Keratinocyte (primary cell): ENCODE data around the gene ATRAID.

Experiments used
- CTCF ChIP-seq, 3 experiments: IDR thresholded peaks in 1 of 3; conservative IDR thresholded peaks in 1 of 3; optimal IDR thresholded peaks in 1 of 3; 2 replicates in 2 of 3; 3 replicates in 1 of 3; pipeline versions ENCODE3 to v1.5.1; 2011; ENCODE audit warnings: low read length in 3 of 3, mild to moderate bottlenecking in 3 of 3, moderate library complexity in 2 of 3, control low read depth in 1 of 3, inconsistent platforms in 1 of 3; ENCODE audit not compliant: insufficient read depth in 2 of 3; ENCODE audit errors: extremely low read depth in 1 of 3
- EZH2 ChIP-seq: IDR thresholded peaks from one replicate; pipeline ENCODE4 v1.6.1; 2012; ENCODE audit warnings: inconsistent platforms, mild to moderate bottlenecking, low read length, moderate library complexity

GRCh38 chr2:27242614-27242951 is 30.7 kb downstream of the ATRAID start:
- TF ChIP-seq CTCF (optimal IDR thresholded peaks at IDR 0.05 in 1 of 3, IDR thresholded peaks at IDR 0.05 in 1 of 3, conservative IDR thresholded peaks at IDR 0.05 in 1 of 3; ENCODE audit: extremely low read depth in 1 of 3, insufficient read depth in 2 of 3, low read length in 3 of 3) (no peak), EZH2 (no peak)
